H1 (cell line): ENCODE measurements around the gene BCL2. TPM values are rescaled to one million over a fixed set of nuclear protein-coding genes. Genes with fewer than 3 reads are reported as not detected.

Experiments
- EGR1 ChIP-seq: IDR thresholded peaks from 2 replicates; pipeline ENCODE4 v1.6.1; 2011; ENCODE audit warnings: low read depth, low read length, borderline replicate concordance
- SP1 ChIP-seq: IDR thresholded peaks from 2 replicates; pipeline ENCODE4 v1.6.1; 2011; ENCODE audit warnings: low read depth, low read length
- SP4 ChIP-seq: IDR thresholded peaks from 2 replicates; pipeline ENCODE4 v1.6.1; 2012; ENCODE audit warnings: low read length, inconsistent platforms
- TBP ChIP-seq: IDR thresholded peaks from 2 replicates; pipeline ENCODE4 v1.6.1; 2011; ENCODE audit warnings: low read depth, low read length, improper control_type of control experiment
- polyA plus RNA-seq, 7 experiments: library from polyadenylated mRNA; depleted of rRNA in 3 of 7; stranded (reverse) in 5 of 7; unstranded in 2 of 7; fragments of >200 nt in 5 of 7; fragments of 200-250 nt in 2 of 7; gene quantifications; 1 replicate in 5 of 7; 2 replicates in 1 of 7; 4 replicates in 1 of 7; pipeline versions ENCODE4 v1.2.1 to v1.2.3, GENCODE V29; 2011 to 2013; ENCODE audit warnings: missing spikeins in 2 of 7, mixed read lengths in 2 of 7
- total RNA-seq: library from RNA; stranded (reverse); fragmentation: NEBNext Ultra II Directional; extraction: Animal tissue kit (Norgen Biotek cat#: 25700); gene quantifications from 2 replicates; pipeline ENCODE4 v1.2.1, GENCODE V29; 2021

The BCL2 gene
- total and polyA plus RNA-seq, 2 of the 8 experiments (the other 6 are each of a cell fraction or from before 2014, with no cell fraction given) = 0.59 to 4.5 TPM

- TF ChIP-seq SP1 = no peak
- TF ChIP-seq EGR1 = no peak
- no peak for TF ChIP-seq TBP
- TF ChIP-seq SP4 = no peak
Observed at GRCh38 chr18:63082366-63083019, 237.1 kb downstream of the BCL2 start (continued).
